Measurements from ENCODE around the gene TTLL11. TPM values are rescaled to one million over a fixed set of nuclear protein-coding genes. Genes with fewer than 3 reads are reported as not detected.

TTLL11 gene
- polyA plus RNA-seq, 1 of the 3 experiments (the other 2 are of a cell fraction): 6.8 TPM

DNA sequence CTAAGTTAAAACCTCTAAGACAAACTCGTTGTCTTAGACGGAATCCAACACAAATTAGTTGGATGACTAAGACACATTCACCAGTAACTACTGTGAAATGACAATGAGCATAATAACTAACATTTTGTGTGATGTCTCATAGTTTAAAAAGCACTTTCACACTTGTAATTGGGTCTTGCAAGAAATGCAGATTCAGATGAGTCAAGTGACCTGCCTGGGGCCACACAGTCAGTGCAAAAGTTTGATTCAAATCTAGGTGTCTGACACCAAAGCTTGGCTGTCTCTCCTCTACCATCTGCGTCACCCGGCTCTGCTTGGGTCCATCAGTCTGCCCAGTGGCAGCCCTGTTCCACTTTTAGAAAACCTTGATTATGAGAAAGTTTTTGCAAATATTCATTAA lies 143.7 kb downstream of the TTLL11 start:
- H3K27me3 ChIP-seq (ENCODE audit: insufficient read depth): no peaks in the 10 kb centered on the region
- no peaks in the 10 kb centered on the region for H4K20me1 ChIP-seq (ENCODE audit: insufficient read depth)
- no peak for DNase-seq
- H3K4me2 ChIP-seq: no peak overlapping the region
- H3K4me3 ChIP-seq (ENCODE audit: low read depth in 2 of 2, low read length in 1 of 2): no peak overlapping the region
- CTCF ChIA-PET: no interaction called here
- no peak overlapping the region for H2AFZ ChIP-seq (ENCODE audit: low read depth)
- POLR2A ChIA-PET: no interaction called here
- H3K4me1 ChIP-seq (ENCODE audit: control insufficient read depth in 1 of 2, insufficient read depth in 2 of 2, low read depth in 1 of 2, low read length in 1 of 2): peaks cover 8 to 26% of the 10 kb centered on the region in 2 experiments
- no peaks in the 10 kb centered on the region for H3K36me3 ChIP-seq (replicated peaks in 1 of 2; ENCODE audit: control insufficient read depth in 1 of 2, insufficient read depth in 2 of 2, low read length in 1 of 2)
- WGBS (ENCODE audit: low lambda C conversion rate): 81% methylated on average over 4 of the region's 4 CpGs
- TF ChIP-seq NFIC (IDR thresholded peaks at IDR 0.05; ENCODE audit: borderline replicate concordance): no peak
- H3F3A ChIP-seq (replicated peaks; ENCODE audit: insufficient read depth): peaks cover 22% of the 10 kb centered on the region
- no peaks in the 10 kb centered on the region for H3K9me2 ChIP-seq
- H3K9ac ChIP-seq: no peak overlapping the region
- H3K9me3 ChIP-seq: no peaks in the 10 kb centered on the region
- no peak overlapping the region for H3K27ac ChIP-seq (ENCODE audit: low read depth in 2 of 2, low read length in 1 of 2)
- H3K79me2 ChIP-seq (ENCODE audit: insufficient read depth): peaks cover 80% of the 10 kb centered on the region

DNA sequence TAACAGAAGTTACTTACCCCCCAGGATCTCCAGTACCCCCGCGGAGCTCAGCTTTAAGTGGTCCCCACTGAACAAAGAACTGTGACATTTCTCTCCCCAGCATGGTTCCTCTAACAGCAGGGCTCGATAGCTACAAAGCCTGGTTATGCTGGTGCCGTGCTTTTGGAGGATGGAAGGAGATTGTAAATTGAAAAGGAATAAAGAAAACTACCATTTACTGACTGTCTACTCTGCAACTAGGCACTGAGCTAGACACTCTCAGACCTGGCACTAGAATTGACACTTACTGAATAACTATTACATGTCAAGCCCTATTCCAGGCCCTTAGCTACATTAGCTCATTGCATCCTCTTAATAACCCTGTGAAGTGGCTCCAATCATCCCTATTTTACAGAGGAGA lies 145.3 kb downstream of the TTLL11 start:
- ChIA-PET CTCF (interaction anchor here (1.7 kb wide), 1 partner anchor 18 kb away, joined by 5 read pairs; no protein-coding TSS in a partner anchor), POLR2A (no interaction called here)
- Histone ChIP-seq H3K4me2 (no peak overlapping the region), H3K9me3 (no peaks in the 10 kb centered on the region), H2AFZ (ENCODE audit: low read depth) (no peak overlapping the region), H3K4me1 (ENCODE audit: control insufficient read depth in 1 of 2, insufficient read depth in 2 of 2, low read depth in 1 of 2, low read length in 1 of 2) (peaks cover 9 to 35% of the 10 kb centered on the region in 2 experiments), H3K9ac (no peak overlapping the region), H4K20me1 (ENCODE audit: insufficient read depth) (no peaks in the 10 kb centered on the region), H3K27me3 (ENCODE audit: insufficient read depth) (no peaks in the 10 kb centered on the region), H3K79me2 (ENCODE audit: insufficient read depth) (peaks cover 77% of the 10 kb centered on the region), H3K4me3 (ENCODE audit: low read depth in 2 of 2, low read length in 1 of 2) (no peak overlapping the region), H3K9me2 (no peaks in the 10 kb centered on the region), H3F3A (replicated peaks; ENCODE audit: insufficient read depth) (peaks cover 27% of the 10 kb centered on the region), H3K36me3 (replicated peaks in 1 of 2; ENCODE audit: control insufficient read depth in 1 of 2, insufficient read depth in 2 of 2, low read length in 1 of 2) (peaks cover 0 to 5% of the 10 kb centered on the region in 2 experiments), H3K27ac (ENCODE audit: low read depth in 2 of 2, low read length in 1 of 2) (peak overlapping the region in 1 of 2 experiments; percentile 99; a peak in 2 of 4 replicates)
- no peak for DNase-seq
- WGBS (ENCODE audit: low lambda C conversion rate): 86% methylated on average over 4 of the region's 4 CpGs
- TF ChIP-seq FOXJ3 (CRISPR knock-in tag; IDR thresholded peaks at IDR 0.05): no peak
- no peak for TF ChIP-seq SMC3 (IDR thresholded peaks at IDR 0.05; ENCODE audit: low read depth, low read length)

DNA sequence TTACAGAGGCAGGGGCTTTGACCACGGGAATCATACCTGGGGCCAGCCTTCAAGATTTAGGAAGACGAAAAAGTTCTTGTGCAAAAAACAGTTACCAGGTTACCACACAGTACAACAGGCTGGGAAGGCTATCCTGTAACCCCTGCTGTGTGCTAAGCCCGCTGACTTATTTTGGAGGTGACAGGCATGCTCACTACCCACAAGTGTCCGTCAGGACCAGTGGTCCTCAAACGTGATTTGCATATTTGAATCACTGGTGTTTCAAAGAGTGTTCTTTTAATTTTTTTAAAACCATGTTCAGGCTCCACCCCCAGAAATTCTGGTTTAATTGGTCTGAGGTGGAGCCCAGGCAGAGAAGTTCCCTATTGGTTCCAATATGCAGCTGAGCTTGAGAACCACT lies 146.6 kb downstream of the TTLL11 start:
- CTCF ChIA-PET: interaction anchor here (1.4 to 1.7 kb wide), 2 partner anchors 13 to 16 kb away, joined by 4 read pairs; no protein-coding TSS in a partner anchor
- peaks cover 0 to 6% of the 10 kb centered on the region in 2 experiments for H3K36me3 ChIP-seq (replicated peaks in 1 of 2; ENCODE audit: control insufficient read depth in 1 of 2, insufficient read depth in 2 of 2, low read length in 1 of 2)
- H3K9me2 ChIP-seq: no peaks in the 10 kb centered on the region
- no peaks in the 10 kb centered on the region for H4K20me1 ChIP-seq (ENCODE audit: insufficient read depth)
- peaks cover 77% of the 10 kb centered on the region for H3K79me2 ChIP-seq (ENCODE audit: insufficient read depth)
- H3K4me2 ChIP-seq: 0 out of 2 replicates have a peak overlapping the region, but pooled peaks have one; percentile 53
- H3K4me3 ChIP-seq (ENCODE audit: low read depth in 2 of 2, low read length in 1 of 2): no peak overlapping the region
- H3K27ac ChIP-seq (ENCODE audit: low read depth in 2 of 2, low read length in 1 of 2): peak overlapping the region; percentile 3 to 99; a peak in 3 of 4 replicates
- no peak for DNase-seq
- H2AFZ ChIP-seq (ENCODE audit: low read depth): no peak overlapping the region
- H3F3A ChIP-seq (replicated peaks; ENCODE audit: insufficient read depth): peaks cover 27% of the 10 kb centered on the region
- no peaks in the 10 kb centered on the region for H3K27me3 ChIP-seq (ENCODE audit: insufficient read depth)
- POLR2A ChIA-PET: no interaction called here
- WGBS (ENCODE audit: low lambda C conversion rate): 77% methylated on average over 4 of the region's 5 CpGs
- peak overlapping the region; percentile 63; the same call in 1 of the 2 replicates for H3K9ac ChIP-seq
- H3K9me3 ChIP-seq: no peaks in the 10 kb centered on the region
- peaks cover 16 to 35% of the 10 kb centered on the region in 2 experiments for H3K4me1 ChIP-seq (ENCODE audit: control insufficient read depth in 1 of 2, insufficient read depth in 2 of 2, low read depth in 1 of 2, low read length in 1 of 2)
- no peak for TF ChIP-seq EZH2phosphoT487 (IDR thresholded peaks at IDR 0.05; ENCODE audit: borderline replicate concordance, low read depth)
- no peak for TF ChIP-seq EP300 (IDR thresholded peaks at IDR 0.05; ENCODE audit: borderline replicate concordance in 1 of 2, low read depth in 1 of 2, low read length in 1 of 2)
- TF ChIP-seq TEAD4 (IDR thresholded peaks at IDR 0.05; ENCODE audit: borderline replicate concordance, insufficient read depth): no peak
- TF ChIP-seq JUND (IDR thresholded peaks at IDR 0.05): no peak
- no peak for TF ChIP-seq FOXJ3 (CRISPR knock-in tag; IDR thresholded peaks at IDR 0.05)
- TF ChIP-seq MXI1 (IDR thresholded peaks at IDR 0.05; ENCODE audit: low read depth, low read length): no peak
- no peak for TF ChIP-seq SIN3A (IDR thresholded peaks at IDR 0.05; ENCODE audit: borderline replicate concordance, low read depth, low read length)
- TF ChIP-seq MEF2A (IDR thresholded peaks at IDR 0.05; ENCODE audit: borderline replicate concordance, low read depth): no peak
- no peak for TF ChIP-seq GABPA (IDR thresholded peaks at IDR 0.05; ENCODE audit: low read depth)
- no peak for TF ChIP-seq GATA2 (CRISPR knock-in tag; IDR thresholded peaks at IDR 0.05)
- no peak for TF ChIP-seq FOXM1 (IDR thresholded peaks at IDR 0.05; ENCODE audit: low read depth)
- no peak for TF ChIP-seq TAF1 (IDR thresholded peaks at IDR 0.05; ENCODE audit: borderline replicate concordance, low read depth, low read length)
- no peak for TF ChIP-seq YY1 (IDR thresholded peaks at IDR 0.05; ENCODE audit: low read depth)
- TF ChIP-seq POLR2AphosphoS5 (IDR thresholded peaks at IDR 0.05; ENCODE audit: low read depth, low read length): no peak
- no peak for TF ChIP-seq NRF1 (IDR thresholded peaks at IDR 0.05; ENCODE audit: low read depth, low read length)
- TF ChIP-seq ELF1 (IDR thresholded peaks at IDR 0.05): no peak
- no peak for TF ChIP-seq SMC3 (IDR thresholded peaks at IDR 0.05; ENCODE audit: low read depth, low read length)
- no peak for TF ChIP-seq RFX5 (IDR thresholded peaks at IDR 0.05; ENCODE audit: low read length)
- TF ChIP-seq, protein P1, sequence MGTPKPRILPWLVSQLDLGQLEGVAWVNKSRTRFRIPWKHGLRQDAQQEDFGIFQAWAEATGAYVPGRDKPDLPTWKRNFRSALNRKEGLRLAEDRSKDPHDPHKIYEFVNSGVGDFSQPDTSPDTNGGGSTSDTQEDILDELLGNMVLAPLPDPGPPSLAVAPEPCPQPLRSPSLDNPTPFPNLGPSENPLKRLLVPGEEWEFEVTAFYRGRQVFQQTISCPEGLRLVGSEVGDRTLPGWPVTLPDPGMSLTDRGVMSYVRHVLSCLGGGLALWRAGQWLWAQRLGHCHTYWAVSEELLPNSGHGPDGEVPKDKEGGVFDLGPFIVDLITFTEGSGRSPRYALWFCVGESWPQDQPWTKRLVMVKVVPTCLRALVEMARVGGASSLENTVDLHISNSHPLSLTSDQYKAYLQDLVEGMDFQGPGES (IDR thresholded peaks at IDR 0.05; ENCODE audit: low read depth, low read length): no peak

Data from SK-N-SH (cell line).